GM12878 (cell line): Measurements from ENCODE around the gene IGSF6.

ENCODE experiments used
- SP1 ChIP-seq: IDR thresholded peaks from one replicate; pipeline ENCODE4 v1.6.1; 2011; ENCODE audit warnings: low read depth, low read length
- TF ChIP-seq, protein P1 (sequence below), 3 experiments: IDR thresholded peaks in 2 of 3; conservative IDR thresholded peaks in 1 of 3; 2 replicates each; pipeline ENCODE4 v1.5.1; 2011; ENCODE audit warnings: low read depth in 3 of 3, low read length in 3 of 3, mild to moderate bottlenecking in 3 of 3, control low read depth in 2 of 3, moderate library complexity in 2 of 3, inconsistent platforms in 1 of 3, mixed read lengths in 1 of 3; ENCODE audit not compliant: control insufficient read depth in 2 of 3, insufficient read depth in 1 of 3; ENCODE audit errors: extremely low read depth in 1 of 3
- TF ChIP-seq, protein P2 (sequence below): fragments of 450-650 bp; IDR thresholded peaks from 2 replicates; pipeline ENCODE4 v1.6.1; 2016; ENCODE audit warnings: mild to moderate bottlenecking
- TF ChIP-seq, protein P3 (sequence below): IDR thresholded peaks from 2 replicates; pipeline ENCODE4 v1.6.1; 2012; ENCODE audit warnings: mild to moderate bottlenecking, low read depth, low read length

- TF ChIP-seq, protein P1, sequence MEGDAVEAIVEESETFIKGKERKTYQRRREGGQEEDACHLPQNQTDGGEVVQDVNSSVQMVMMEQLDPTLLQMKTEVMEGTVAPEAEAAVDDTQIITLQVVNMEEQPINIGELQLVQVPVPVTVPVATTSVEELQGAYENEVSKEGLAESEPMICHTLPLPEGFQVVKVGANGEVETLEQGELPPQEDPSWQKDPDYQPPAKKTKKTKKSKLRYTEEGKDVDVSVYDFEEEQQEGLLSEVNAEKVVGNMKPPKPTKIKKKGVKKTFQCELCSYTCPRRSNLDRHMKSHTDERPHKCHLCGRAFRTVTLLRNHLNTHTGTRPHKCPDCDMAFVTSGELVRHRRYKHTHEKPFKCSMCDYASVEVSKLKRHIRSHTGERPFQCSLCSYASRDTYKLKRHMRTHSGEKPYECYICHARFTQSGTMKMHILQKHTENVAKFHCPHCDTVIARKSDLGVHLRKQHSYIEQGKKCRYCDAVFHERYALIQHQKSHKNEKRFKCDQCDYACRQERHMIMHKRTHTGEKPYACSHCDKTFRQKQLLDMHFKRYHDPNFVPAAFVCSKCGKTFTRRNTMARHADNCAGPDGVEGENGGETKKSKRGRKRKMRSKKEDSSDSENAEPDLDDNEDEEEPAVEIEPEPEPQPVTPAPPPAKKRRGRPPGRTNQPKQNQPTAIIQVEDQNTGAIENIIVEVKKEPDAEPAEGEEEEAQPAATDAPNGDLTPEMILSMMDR (IDR thresholded peaks at IDR 0.05 in 2 of 3, conservative IDR thresholded peaks at IDR 0.05 in 1 of 3; ENCODE audit: control insufficient read depth in 2 of 3, extremely low read depth in 1 of 3, insufficient read depth in 1 of 3, low read depth in 3 of 3, low read length in 3 of 3): no peak
- TF ChIP-seq SP1: no peak
- TF ChIP-seq, protein P2, sequence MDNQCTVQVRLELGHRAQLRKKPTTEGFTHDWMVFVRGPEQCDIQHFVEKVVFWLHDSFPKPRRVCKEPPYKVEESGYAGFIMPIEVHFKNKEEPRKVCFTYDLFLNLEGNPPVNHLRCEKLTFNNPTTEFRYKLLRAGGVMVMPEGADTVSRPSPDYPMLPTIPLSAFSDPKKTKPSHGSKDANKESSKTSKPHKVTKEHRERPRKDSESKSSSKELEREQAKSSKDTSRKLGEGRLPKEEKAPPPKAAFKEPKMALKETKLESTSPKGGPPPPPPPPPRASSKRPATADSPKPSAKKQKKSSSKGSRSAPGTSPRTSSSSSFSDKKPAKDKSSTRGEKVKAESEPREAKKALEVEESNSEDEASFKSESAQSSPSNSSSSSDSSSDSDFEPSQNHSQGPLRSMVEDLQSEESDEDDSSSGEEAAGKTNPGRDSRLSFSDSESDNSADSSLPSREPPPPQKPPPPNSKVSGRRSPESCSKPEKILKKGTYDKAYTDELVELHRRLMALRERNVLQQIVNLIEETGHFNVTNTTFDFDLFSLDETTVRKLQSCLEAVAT: no peak
- TF ChIP-seq, protein P3, sequence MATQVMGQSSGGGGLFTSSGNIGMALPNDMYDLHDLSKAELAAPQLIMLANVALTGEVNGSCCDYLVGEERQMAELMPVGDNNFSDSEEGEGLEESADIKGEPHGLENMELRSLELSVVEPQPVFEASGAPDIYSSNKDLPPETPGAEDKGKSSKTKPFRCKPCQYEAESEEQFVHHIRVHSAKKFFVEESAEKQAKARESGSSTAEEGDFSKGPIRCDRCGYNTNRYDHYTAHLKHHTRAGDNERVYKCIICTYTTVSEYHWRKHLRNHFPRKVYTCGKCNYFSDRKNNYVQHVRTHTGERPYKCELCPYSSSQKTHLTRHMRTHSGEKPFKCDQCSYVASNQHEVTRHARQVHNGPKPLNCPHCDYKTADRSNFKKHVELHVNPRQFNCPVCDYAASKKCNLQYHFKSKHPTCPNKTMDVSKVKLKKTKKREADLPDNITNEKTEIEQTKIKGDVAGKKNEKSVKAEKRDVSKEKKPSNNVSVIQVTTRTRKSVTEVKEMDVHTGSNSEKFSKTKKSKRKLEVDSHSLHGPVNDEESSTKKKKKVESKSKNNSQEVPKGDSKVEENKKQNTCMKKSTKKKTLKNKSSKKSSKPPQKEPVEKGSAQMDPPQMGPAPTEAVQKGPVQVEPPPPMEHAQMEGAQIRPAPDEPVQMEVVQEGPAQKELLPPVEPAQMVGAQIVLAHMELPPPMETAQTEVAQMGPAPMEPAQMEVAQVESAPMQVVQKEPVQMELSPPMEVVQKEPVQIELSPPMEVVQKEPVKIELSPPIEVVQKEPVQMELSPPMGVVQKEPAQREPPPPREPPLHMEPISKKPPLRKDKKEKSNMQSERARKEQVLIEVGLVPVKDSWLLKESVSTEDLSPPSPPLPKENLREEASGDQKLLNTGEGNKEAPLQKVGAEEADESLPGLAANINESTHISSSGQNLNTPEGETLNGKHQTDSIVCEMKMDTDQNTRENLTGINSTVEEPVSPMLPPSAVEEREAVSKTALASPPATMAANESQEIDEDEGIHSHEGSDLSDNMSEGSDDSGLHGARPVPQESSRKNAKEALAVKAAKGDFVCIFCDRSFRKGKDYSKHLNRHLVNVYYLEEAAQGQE: no peak
Observed at GRCh38 chr16:21694609-21695008, 42.2 kb upstream of the IGSF6 start.
